Liver (tissue), 9 donors: Measurements from ENCODE around the gene HAUS7. TPM values are rescaled to one million over a fixed set of nuclear protein-coding genes. Genes with fewer than 3 reads are reported as not detected.

Experiments
- DNase-seq: peaks from one replicate; pipeline ENCODE4 v3.0.0-alpha.2; 2017; ENCODE audit warnings: low spot score
- H3K27ac ChIP-seq, 2 donors: one replicate each; pipeline ENCODE4 v1.7.0; 2013; ENCODE audit warnings: inconsistent platforms in 2 of 2, low read length in 2 of 2, control low read depth in 1 of 2, low read depth in 1 of 2, mild to moderate bottlenecking in 1 of 2
- H3K27me3 ChIP-seq, 4 donors: one replicate each; pipeline versions ENCODE4 v1.6.1 to v1.7.0; 2013; ENCODE audit warnings: low read length in 3 of 4, inconsistent platforms in 1 of 4, mild to moderate bottlenecking in 1 of 4, moderate library complexity in 1 of 4; ENCODE audit not compliant: control insufficient read depth in 4 of 4, insufficient read depth in 4 of 4
- H3K36me3 ChIP-seq, 4 donors: one replicate each; pipeline versions ENCODE4 v1.6.1 to v1.7.0; 2013; ENCODE audit warnings: low read length in 3 of 4, mild to moderate bottlenecking in 3 of 4, low read depth in 1 of 4, moderate library complexity in 1 of 4; ENCODE audit not compliant: control insufficient read depth in 4 of 4, insufficient read depth in 3 of 4
- H3K4me1 ChIP-seq, 4 donors: one replicate each; pipeline versions ENCODE4 v1.6.1 to v1.7.0; 2013; ENCODE audit warnings: low read length in 3 of 4, mild to moderate bottlenecking in 3 of 4, moderate library complexity in 1 of 4; ENCODE audit not compliant: control insufficient read depth in 4 of 4, insufficient read depth in 4 of 4
- H3K4me3 ChIP-seq, 3 donors: one replicate each; pipeline versions ENCODE4 v1.6.1 to v1.7.0; 2013; ENCODE audit warnings: low read length in 3 of 3, control low read depth in 1 of 3, low read depth in 1 of 3, mild to moderate bottlenecking in 1 of 3
- H3K9ac ChIP-seq, 2 donors: one replicate each; pipeline ENCODE4 v1.7.0; 2013; ENCODE audit warnings: low read length in 2 of 2, mild to moderate bottlenecking in 2 of 2, moderate library complexity in 2 of 2, control low read depth in 1 of 2, low read depth in 1 of 2
- H3K9me3 ChIP-seq, 4 donors: one replicate each; pipeline versions ENCODE4 v1.6.1 to v1.7.0; 2013; ENCODE audit warnings: low read length in 3 of 4; ENCODE audit not compliant: control insufficient read depth in 4 of 4
- CTCF ChIP-seq: fragments of 150-350 bp; IDR thresholded peaks from 2 replicates; pipeline ENCODE4 v1.5.1; 2017; ENCODE audit warnings: improper control_type of control experiment, low read depth, low read length; ENCODE audit not compliant: missing input control
- FOXA1 ChIP-seq: IDR thresholded peaks from 2 replicates; pipeline ENCODE4 v1.6.1; 2016; ENCODE audit warnings: antibody characterized with exemption
- FOXA2 ChIP-seq: IDR thresholded peaks from 2 replicates; pipeline ENCODE4 v1.6.1; 2016; ENCODE audit warnings: antibody characterized with exemption
- GABPA ChIP-seq, 2 donors: IDR thresholded peaks in 1 of 2; conservative IDR thresholded peaks in 1 of 2; 2 replicates each; pipeline ENCODE4 v1.6.1; 2016; ENCODE audit warnings: antibody characterized with exemption in 2 of 2, mild to moderate bottlenecking in 1 of 2, moderate library complexity in 1 of 2
- HNF4A ChIP-seq, 2 donors: conservative IDR thresholded peaks; 2 replicates each; pipeline ENCODE4 v1.6.1; 2016; ENCODE audit warnings: antibody characterized with exemption in 2 of 2, mild to moderate bottlenecking in 2 of 2
- HNF4G ChIP-seq: IDR thresholded peaks from 2 replicates; pipeline ENCODE4 v1.6.1; 2016; ENCODE audit warnings: antibody characterized with exemption
- JUND ChIP-seq, 2 donors: IDR thresholded peaks; 2 replicates each; pipeline ENCODE4 v1.6.1; 2016; ENCODE audit warnings: antibody characterized with exemption in 2 of 2
- NR2F2 ChIP-seq: IDR thresholded peaks from 2 replicates; pipeline ENCODE4 v1.6.1; 2016; ENCODE audit warnings: antibody characterized with exemption
- RXRA ChIP-seq, 2 donors: IDR thresholded peaks; 2 replicates each; pipeline ENCODE4 v1.6.1; 2017 to 2018; ENCODE audit warnings: antibody characterized with exemption in 2 of 2, mild to moderate bottlenecking in 1 of 2
- YY1 ChIP-seq: IDR thresholded peaks from 2 replicates; pipeline ENCODE4 v1.6.1; 2016; ENCODE audit warnings: antibody characterized with exemption, mild to moderate bottlenecking
- ZBTB33 ChIP-seq: IDR thresholded peaks from 2 replicates; pipeline ENCODE4 v1.6.1; 2016; ENCODE audit warnings: antibody characterized with exemption
- WGBS: extraction: QIAGEN DNeasy Blood & Tissue Kit; methylation state at CpG from one replicate; pipeline ENCODE4 v1.1.7; 2013; 5-methylcytosine and 5-hydroxymethylcytosine counted together
- polyA plus RNA-seq, 2 donors: library from polyadenylated mRNA; stranded (reverse) in 1 of 2; unstranded in 1 of 2; fragments of 200-250 nt in 1 of 2; fragments of >200 nt in 1 of 2; fragmentation: Nextera tagmentation in 1 of 2; extraction: Ambion mirVana in 1 of 2; gene quantifications; one replicate each; pipeline versions ENCODE4 v1.2.1 to v1.2.3, GENCODE V29; 2013 to 2015
- total RNA-seq, 2 donors: library from RNA; depleted of rRNA; stranded (reverse); fragments of >200 nt; gene quantifications; one replicate each; pipeline ENCODE4 v1.2.3, GENCODE V29; 2014
- TF ChIP-seq, protein P1 (sequence below): IDR thresholded peaks from 2 replicates; pipeline ENCODE4 v1.6.1; 2016; ENCODE audit warnings: antibody characterized with exemption, mild to moderate bottlenecking
- donor health status: healthy.
- donor health status: healthy.
- donor health status: healthy.
- donor health status: healthy.
- donor health status: healthy.

HAUS7 gene
- total and polyA plus RNA-seq, 4 donors = 7.0 to 8.9 (median 7.8) TPM

GRCh38 chrX:153459986-153460385 lies 10.4 kb downstream of the HAUS7 start:
- no peak for DNase-seq
- no peak overlapping the region for H3K4me3 ChIP-seq
- no peak for TF ChIP-seq YY1
- TF ChIP-seq HNF4G = no peak
- TF ChIP-seq, protein P1, sequence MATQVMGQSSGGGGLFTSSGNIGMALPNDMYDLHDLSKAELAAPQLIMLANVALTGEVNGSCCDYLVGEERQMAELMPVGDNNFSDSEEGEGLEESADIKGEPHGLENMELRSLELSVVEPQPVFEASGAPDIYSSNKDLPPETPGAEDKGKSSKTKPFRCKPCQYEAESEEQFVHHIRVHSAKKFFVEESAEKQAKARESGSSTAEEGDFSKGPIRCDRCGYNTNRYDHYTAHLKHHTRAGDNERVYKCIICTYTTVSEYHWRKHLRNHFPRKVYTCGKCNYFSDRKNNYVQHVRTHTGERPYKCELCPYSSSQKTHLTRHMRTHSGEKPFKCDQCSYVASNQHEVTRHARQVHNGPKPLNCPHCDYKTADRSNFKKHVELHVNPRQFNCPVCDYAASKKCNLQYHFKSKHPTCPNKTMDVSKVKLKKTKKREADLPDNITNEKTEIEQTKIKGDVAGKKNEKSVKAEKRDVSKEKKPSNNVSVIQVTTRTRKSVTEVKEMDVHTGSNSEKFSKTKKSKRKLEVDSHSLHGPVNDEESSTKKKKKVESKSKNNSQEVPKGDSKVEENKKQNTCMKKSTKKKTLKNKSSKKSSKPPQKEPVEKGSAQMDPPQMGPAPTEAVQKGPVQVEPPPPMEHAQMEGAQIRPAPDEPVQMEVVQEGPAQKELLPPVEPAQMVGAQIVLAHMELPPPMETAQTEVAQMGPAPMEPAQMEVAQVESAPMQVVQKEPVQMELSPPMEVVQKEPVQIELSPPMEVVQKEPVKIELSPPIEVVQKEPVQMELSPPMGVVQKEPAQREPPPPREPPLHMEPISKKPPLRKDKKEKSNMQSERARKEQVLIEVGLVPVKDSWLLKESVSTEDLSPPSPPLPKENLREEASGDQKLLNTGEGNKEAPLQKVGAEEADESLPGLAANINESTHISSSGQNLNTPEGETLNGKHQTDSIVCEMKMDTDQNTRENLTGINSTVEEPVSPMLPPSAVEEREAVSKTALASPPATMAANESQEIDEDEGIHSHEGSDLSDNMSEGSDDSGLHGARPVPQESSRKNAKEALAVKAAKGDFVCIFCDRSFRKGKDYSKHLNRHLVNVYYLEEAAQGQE = no peak
- no peak for TF ChIP-seq NR2F2
- no peak for TF ChIP-seq FOXA2
- WGBS = 94% methylated on average over 4 of the region's 4 CpGs
- H3K27ac ChIP-seq = no peak overlapping the region
- H3K27me3 ChIP-seq = no peaks in the 10 kb centered on the region
- peaks cover under 1 to 7% (median 5%) of the 10 kb centered on the region in 4 donors for H3K36me3 ChIP-seq
- H3K4me1 ChIP-seq = no peaks in the 10 kb centered on the region
- no peak overlapping the region for H3K9ac ChIP-seq
- no peaks in the 10 kb centered on the region for H3K9me3 ChIP-seq

DNA sequence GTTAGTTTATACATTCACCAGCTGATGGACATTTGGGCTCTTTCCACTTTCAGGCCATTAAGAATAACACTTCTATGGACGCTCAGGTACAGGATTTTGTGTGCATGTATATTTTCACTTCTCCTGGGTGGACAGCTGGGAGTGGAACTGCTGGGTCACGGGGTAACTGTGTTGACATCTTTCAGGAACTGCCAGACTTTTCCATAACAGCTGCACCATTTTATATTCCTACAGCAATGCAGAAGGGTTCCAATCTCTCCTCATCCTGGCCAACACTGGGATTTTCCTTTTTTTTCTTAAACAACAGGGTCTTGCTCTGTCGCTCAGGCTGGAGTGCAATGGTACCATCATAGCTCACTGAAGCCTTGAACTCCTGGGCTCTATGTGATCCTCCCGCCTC lies 11.9 kb downstream of the HAUS7 start:
- Histone ChIP-seq H3K27ac (no peak overlapping the region), H3K27me3 (no peaks in the 10 kb centered on the region), H3K9ac (no peak overlapping the region), H3K36me3 (peaks cover 0 to 6% (median 3%) of the 10 kb centered on the region in 4 donors), H3K4me1 (no peaks in the 10 kb centered on the region), H3K9me3 (no peaks in the 10 kb centered on the region), H3K4me3 (no peak overlapping the region)
- no peak for DNase-seq
- TF ChIP-seq JUND (IDR thresholded peaks at IDR 0.05) (no peak), GABPA (IDR thresholded peaks at IDR 0.05 in 1 of 2, conservative IDR thresholded peaks at IDR 0.05 in 1 of 2) (no peak), RXRA (IDR thresholded peaks at IDR 0.05) (no peak), HNF4A (conservative IDR thresholded peaks at IDR 0.05) (no peak), FOXA1 (no peak), NR2F2 (no peak), CTCF (no peak), ZBTB33 (no peak)
- TF ChIP-seq, protein P1 = no peak
- WGBS = 93% methylated on average over 4 of the region's 4 CpGs
